GM12878 (cell line): Measurements from ENCODE around the gene LTA. TPM values are rescaled to one million over a fixed set of nuclear protein-coding genes. Genes with fewer than 3 reads are reported as not detected.

ENCODE experiments used
- ASH2L ChIP-seq: fragments of 300-600, 200-600 bp; sonication (generic); IDR thresholded peaks from 2 replicates; pipeline ENCODE4 v1.6.1; 2017; ENCODE audit warnings: low read depth, mild to moderate bottlenecking, borderline replicate concordance
- BMI1 ChIP-seq: fragments of 450-650 bp; IDR thresholded peaks from 2 replicates; pipeline ENCODE4 v1.6.1; 2016; ENCODE audit warnings: mild to moderate bottlenecking, moderate library complexity, borderline replicate concordance
- CBFB ChIP-seq: IDR thresholded peaks from 2 replicates; pipeline ENCODE4 v1.6.1; 2016; ENCODE audit warnings: antibody characterized with exemption, low read depth
- CBX5 ChIP-seq: sonication (generic); IDR thresholded peaks from 2 replicates; pipeline ENCODE4 v1.6.1; 2016; ENCODE audit warnings: low read depth, moderate library complexity, mild to moderate bottlenecking, inconsistent platforms
- GABPA ChIP-seq: IDR thresholded peaks from 2 replicates; pipeline ENCODE4 v1.6.1; 2014; ENCODE audit warnings: antibody characterized with exemption, low read depth, mild to moderate bottlenecking, inconsistent platforms
- HDAC2 ChIP-seq: fragments of 200-600 bp; sonication (generic); IDR thresholded peaks from 2 replicates; pipeline ENCODE4 v1.6.1; 2017
- HDGF ChIP-seq: fragments of 450-650 bp; IDR thresholded peaks from 2 replicates; pipeline ENCODE4 v1.6.1; 2016; ENCODE audit warnings: antibody characterized with exemption
- MYC ChIP-seq: IDR thresholded peaks from 2 replicates; pipeline ENCODE4 v1.6.1; 2011; ENCODE audit warnings: mild to moderate bottlenecking, low read length, moderate library complexity, inconsistent platforms; ENCODE audit not compliant: insufficient read depth, insufficient replicate concordance, insufficient read length, severe bottlenecking
- NFYA ChIP-seq: IDR thresholded peaks from 2 replicates; pipeline ENCODE4 v1.6.1; 2011; ENCODE audit warnings: low read depth, mild to moderate bottlenecking, low read length, improper control_type of control experiment, borderline replicate concordance
- POLR2AphosphoS2 ChIP-seq: IDR thresholded peaks from 2 replicates; pipeline ENCODE4 v1.6.1; 2011; ENCODE audit warnings: low read depth, mild to moderate bottlenecking, low read length, improper control_type of control experiment, moderate library complexity
- RFX5 ChIP-seq: IDR thresholded peaks from 2 replicates; pipeline ENCODE4 v1.6.1; 2011; ENCODE audit warnings: low read depth, low read length, improper control_type of control experiment
- SIX5 ChIP-seq: IDR thresholded peaks from 2 replicates; pipeline ENCODE4 v1.6.1; 2011; ENCODE audit warnings: mild to moderate bottlenecking, low read depth, low read length, moderate library complexity; ENCODE audit not compliant: severe bottlenecking
- SMARCA5 ChIP-seq: fragments of 450-650 bp; IDR thresholded peaks from 2 replicates; pipeline ENCODE4 v1.6.1; 2017; ENCODE audit warnings: mild to moderate bottlenecking
- SMC3 ChIP-seq: IDR thresholded peaks from 2 replicates; pipeline ENCODE4 v1.6.1; 2011; ENCODE audit warnings: low read length, improper control_type of control experiment, borderline replicate concordance
- SP1 ChIP-seq: IDR thresholded peaks from one replicate; pipeline ENCODE4 v1.6.1; 2011; ENCODE audit warnings: low read depth, low read length
- SPI1 ChIP-seq: IDR thresholded peaks from 2 replicates; pipeline ENCODE4 v1.6.1; 2011; ENCODE audit warnings: low read depth, mild to moderate bottlenecking, low read length, moderate library complexity, borderline replicate concordance; ENCODE audit not compliant: insufficient read depth
- TAF1 ChIP-seq: IDR thresholded peaks from 2 replicates; pipeline ENCODE4 v1.6.1; 2011; ENCODE audit warnings: mild to moderate bottlenecking, low read depth, low read length, borderline replicate concordance
- ZBED1 ChIP-seq: IDR thresholded peaks from 2 replicates; pipeline ENCODE4 v1.6.1; 2016; ENCODE audit warnings: borderline replicate concordance
- polyA plus RNA-seq, 11 experiments: library from polyadenylated mRNA; depleted of rRNA in 4 of 11; unstranded in 6 of 11; stranded (reverse) in 5 of 11; fragments of >200 nt; fragmentation: Nextera tagmentation in 4 of 11; fragmentation: Illumina TruSeq in 1 of 11; extraction: Ambion mirVana in 4 of 11; extraction: Trizol in 1 of 11; gene quantifications; 1 replicate in 1 of 11; 2 replicates in 10 of 11; pipeline versions ENCODE4 v1.2.1 to v1.2.3, GENCODE V29; 2011 to 2016; ENCODE audit warnings: inconsistent platforms in 2 of 11, missing spikeins in 2 of 11, low read depth in 1 of 11
- total RNA-seq, 4 experiments: library from RNA; depleted of rRNA in 3 of 4; stranded (reverse); fragments of >200 nt in 3 of 4; fragmentation: Illumina TruSeq in 1 of 4; extraction: Trizol in 1 of 4; gene quantifications; 2 replicates each; pipeline versions ENCODE4 v1.2.1 to v1.2.3, GENCODE V29; 2013 to 2021
- TF ChIP-seq, protein P1 (sequence below): IDR thresholded peaks from 2 replicates; pipeline ENCODE4 v1.6.1; 2012; ENCODE audit warnings: low read depth, low read length, improper control_type of control experiment
- TF ChIP-seq, protein P2 (sequence below): IDR thresholded peaks from 2 replicates; pipeline ENCODE4 v1.6.1; 2012; ENCODE audit warnings: low read depth, low read length, improper control_type of control experiment
- TF ChIP-seq, protein P3 (sequence below): IDR thresholded peaks from 2 replicates; pipeline ENCODE4 v1.6.1; 2011; ENCODE audit warnings: low read depth, mild to moderate bottlenecking, low read length, moderate library complexity, borderline replicate concordance; ENCODE audit errors: extremely low read depth
- TF ChIP-seq, protein P4 (sequence below): fragments of 450-650 bp; conservative IDR thresholded peaks from 2 replicates; pipeline ENCODE4 v1.6.1; 2017; ENCODE audit warnings: mild to moderate bottlenecking, moderate library complexity
- TF ChIP-seq, protein P5 (sequence below): fragments of 450-650 bp; IDR thresholded peaks from 2 replicates; pipeline ENCODE4 v1.6.1; 2016; ENCODE audit warnings: mild to moderate bottlenecking
- TF ChIP-seq, protein P6 (sequence below): fragments of 450-650 bp; IDR thresholded peaks from 2 replicates; pipeline ENCODE4 v1.6.1; 2014; ENCODE audit warnings: mild to moderate bottlenecking

LTA gene
- total and polyA plus RNA-seq, 10 of the 15 experiments (the other 5 are each of a cell fraction or from before 2014, with no cell fraction given): 27.5 to 100 (median 75.1) TPM

DNA sequence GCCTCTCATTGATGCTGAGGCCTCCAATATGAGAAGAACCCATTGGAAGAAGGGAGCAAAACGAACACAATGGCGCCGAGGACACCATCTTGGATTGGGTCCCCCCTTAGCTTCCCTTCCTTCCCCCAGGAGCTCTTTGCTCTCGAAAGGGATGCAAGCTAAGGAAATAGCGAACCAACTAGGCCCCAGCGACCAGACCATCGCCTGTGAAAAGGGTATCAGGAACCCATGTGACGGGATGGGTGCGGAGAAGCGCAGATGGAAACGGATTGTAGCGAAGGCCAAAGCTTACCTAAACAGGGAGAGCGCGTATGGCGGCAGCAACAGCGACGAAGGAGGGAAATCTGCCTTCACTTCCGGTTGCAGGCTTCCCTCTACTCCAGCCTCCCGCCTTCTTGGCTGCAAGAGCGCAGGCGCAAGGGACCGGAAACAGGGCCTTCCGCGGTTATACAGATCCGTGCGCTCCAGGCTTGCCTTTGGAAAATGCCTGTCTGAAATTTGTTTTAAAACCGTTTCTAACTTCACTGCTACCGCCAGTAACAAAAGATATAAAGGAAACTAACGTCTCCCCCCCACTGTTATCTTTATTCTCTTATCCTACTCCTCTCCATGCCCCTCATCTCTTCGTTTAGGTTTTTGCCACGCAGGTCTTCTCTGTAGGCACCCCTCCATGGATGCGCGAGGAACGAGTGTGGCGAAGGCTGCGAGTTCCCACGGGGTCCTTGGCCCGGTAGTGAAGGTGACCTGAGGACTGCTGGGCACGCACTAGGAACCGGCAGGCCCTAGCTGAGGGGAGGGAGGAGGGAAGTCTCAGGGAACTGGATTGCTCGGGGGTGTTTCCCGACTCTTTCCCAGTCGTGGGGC lies 30.2 kb upstream of the LTA start, which contains the start of gene DDX39B (continued):
- TF ChIP-seq, protein P1, sequence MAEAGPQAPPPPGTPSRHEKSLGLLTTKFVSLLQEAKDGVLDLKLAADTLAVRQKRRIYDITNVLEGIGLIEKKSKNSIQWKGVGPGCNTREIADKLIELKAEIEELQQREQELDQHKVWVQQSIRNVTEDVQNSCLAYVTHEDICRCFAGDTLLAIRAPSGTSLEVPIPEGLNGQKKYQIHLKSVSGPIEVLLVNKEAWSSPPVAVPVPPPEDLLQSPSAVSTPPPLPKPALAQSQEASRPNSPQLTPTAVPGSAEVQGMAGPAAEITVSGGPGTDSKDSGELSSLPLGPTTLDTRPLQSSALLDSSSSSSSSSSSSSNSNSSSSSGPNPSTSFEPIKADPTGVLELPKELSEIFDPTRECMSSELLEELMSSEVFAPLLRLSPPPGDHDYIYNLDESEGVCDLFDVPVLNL: no peak; the same call in 1 of the 2 replicates
- TF ChIP-seq, protein P2, sequence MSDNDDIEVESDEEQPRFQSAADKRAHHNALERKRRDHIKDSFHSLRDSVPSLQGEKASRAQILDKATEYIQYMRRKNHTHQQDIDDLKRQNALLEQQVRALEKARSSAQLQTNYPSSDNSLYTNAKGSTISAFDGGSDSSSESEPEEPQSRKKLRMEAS: peak; percentile 91
- TF ChIP-seq NFYA: no peak
- TF ChIP-seq ZBED1: peak; percentile 72
- peak; percentile 24; the same call in 1 of the 2 replicates for TF ChIP-seq SPI1
- TF ChIP-seq, protein P3, sequence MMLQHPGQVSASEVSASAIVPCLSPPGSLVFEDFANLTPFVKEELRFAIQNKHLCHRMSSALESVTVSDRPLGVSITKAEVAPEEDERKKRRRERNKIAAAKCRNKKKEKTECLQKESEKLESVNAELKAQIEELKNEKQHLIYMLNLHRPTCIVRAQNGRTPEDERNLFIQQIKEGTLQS: peak; percentile 27; the same call in 1 of the 2 replicates
- TF ChIP-seq RFX5: no peak
- TF ChIP-seq SIX5: no peak
- TF ChIP-seq HDAC2: no peak
- TF ChIP-seq, protein P4, sequence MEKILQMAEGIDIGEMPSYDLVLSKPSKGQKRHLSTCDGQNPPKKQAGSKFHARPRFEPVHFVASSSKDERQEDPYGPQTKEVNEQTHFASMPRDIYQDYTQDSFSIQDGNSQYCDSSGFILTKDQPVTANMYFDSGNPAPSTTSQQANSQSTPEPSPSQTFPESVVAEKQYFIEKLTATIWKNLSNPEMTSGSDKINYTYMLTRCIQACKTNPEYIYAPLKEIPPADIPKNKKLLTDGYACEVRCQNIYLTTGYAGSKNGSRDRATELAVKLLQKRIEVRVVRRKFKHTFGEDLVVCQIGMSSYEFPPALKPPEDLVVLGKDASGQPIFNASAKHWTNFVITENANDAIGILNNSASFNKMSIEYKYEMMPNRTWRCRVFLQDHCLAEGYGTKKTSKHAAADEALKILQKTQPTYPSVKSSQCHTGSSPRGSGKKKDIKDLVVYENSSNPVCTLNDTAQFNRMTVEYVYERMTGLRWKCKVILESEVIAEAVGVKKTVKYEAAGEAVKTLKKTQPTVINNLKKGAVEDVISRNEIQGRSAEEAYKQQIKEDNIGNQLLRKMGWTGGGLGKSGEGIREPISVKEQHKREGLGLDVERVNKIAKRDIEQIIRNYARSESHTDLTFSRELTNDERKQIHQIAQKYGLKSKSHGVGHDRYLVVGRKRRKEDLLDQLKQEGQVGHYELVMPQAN: no peak; the same call in none of the 2 replicates
- TF ChIP-seq, protein P5, sequence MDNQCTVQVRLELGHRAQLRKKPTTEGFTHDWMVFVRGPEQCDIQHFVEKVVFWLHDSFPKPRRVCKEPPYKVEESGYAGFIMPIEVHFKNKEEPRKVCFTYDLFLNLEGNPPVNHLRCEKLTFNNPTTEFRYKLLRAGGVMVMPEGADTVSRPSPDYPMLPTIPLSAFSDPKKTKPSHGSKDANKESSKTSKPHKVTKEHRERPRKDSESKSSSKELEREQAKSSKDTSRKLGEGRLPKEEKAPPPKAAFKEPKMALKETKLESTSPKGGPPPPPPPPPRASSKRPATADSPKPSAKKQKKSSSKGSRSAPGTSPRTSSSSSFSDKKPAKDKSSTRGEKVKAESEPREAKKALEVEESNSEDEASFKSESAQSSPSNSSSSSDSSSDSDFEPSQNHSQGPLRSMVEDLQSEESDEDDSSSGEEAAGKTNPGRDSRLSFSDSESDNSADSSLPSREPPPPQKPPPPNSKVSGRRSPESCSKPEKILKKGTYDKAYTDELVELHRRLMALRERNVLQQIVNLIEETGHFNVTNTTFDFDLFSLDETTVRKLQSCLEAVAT: peak; percentile 98
- TF ChIP-seq SP1: peak; percentile 60
- peak; percentile 88 for TF ChIP-seq CBFB
- TF ChIP-seq SMARCA5: peak; percentile 72; the same call in 1 of the 2 replicates
- TF ChIP-seq ASH2L: peak; percentile 90; the same call in 1 of the 2 replicates
- peak; percentile 94 for TF ChIP-seq POLR2AphosphoS2
- no peak for TF ChIP-seq CBX5
- peak; percentile 100 for TF ChIP-seq TAF1
- TF ChIP-seq MYC: peak; percentile 94
- TF ChIP-seq SMC3: no peak
- peak; percentile 40; the same call in 1 of the 2 replicates for TF ChIP-seq HDGF
- TF ChIP-seq BMI1: no peak
- TF ChIP-seq, protein P6, sequence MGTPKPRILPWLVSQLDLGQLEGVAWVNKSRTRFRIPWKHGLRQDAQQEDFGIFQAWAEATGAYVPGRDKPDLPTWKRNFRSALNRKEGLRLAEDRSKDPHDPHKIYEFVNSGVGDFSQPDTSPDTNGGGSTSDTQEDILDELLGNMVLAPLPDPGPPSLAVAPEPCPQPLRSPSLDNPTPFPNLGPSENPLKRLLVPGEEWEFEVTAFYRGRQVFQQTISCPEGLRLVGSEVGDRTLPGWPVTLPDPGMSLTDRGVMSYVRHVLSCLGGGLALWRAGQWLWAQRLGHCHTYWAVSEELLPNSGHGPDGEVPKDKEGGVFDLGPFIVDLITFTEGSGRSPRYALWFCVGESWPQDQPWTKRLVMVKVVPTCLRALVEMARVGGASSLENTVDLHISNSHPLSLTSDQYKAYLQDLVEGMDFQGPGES: peak; percentile 54; the same call in 1 of the 2 replicates
- TF ChIP-seq GABPA: peak; percentile 83
